GM12865 (cell line): ENCODE measurements around the gene PNPLA1.

Source experiments
- DNase-seq: peaks from one replicate; pipeline ENCODE4 v3.0.0; 2010; ENCODE audit warnings: low read depth
- H3K4me3 ChIP-seq: 2 replicates; pipeline ENCODE4 v1.5.1; 2011; ENCODE audit warnings: mild to moderate bottlenecking, low read depth, low read length, control low read depth
- CTCF ChIP-seq: IDR thresholded peaks from 2 replicates; pipeline ENCODE4 v1.5.1; 2011; ENCODE audit warnings: low read length, control low read depth, low read depth, inconsistent platforms; ENCODE audit not compliant: insufficient read depth; ENCODE audit errors: missing control alignments

PNPLA1 gene

DNA sequence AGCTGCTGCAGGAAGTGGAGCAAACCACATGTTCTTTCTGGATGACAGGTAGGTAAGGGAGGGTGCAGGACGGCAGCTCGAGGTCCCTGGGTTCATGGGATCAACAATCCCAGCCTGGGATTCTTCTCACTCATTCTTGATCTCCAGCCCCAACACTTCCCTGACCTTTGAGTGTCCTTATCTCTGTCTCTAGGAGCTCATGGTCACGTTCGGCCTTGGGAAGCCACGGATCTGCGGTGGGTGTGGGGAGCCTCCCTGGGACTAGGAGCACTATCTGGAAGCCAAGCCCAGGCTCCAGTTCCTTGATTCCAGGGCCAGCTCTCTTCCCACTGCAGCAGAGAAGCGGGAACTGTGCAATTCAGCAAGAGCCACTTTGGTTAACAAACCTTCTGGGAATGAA, 39.3 kb downstream of the PNPLA1 start:
- TF ChIP-seq CTCF, result no peak
- no peak overlapping the region for H3K4me3 ChIP-seq
- no peak for DNase-seq

DNA sequence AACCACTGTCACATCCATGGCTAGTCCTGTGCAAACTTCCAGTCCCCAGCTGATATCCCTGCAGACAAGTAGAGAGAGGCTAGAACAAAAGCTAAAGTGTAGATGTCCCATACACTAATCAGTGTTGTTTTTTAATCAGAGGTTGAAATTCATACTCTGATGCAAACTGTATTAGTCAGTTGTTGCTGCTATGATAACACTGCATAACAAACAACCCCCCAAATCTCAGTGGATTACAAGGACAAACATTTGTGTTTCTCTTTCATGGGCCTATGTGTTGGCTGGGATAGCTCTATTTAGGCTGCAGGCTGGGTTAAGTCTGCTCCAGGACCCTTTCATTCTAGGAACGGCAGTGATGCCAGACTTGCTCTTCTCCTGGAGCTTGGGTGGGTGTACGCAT, 40.0 kb downstream of the PNPLA1 start:
- no peak overlapping the region for H3K4me3 ChIP-seq
- no peak for TF ChIP-seq CTCF
- DNase-seq, result no peak

- DNase-seq, result peak; percentile 56
- H3K4me3 ChIP-seq, result no peak overlapping the region
- TF ChIP-seq CTCF, result no peak
These were observed 43.2 kb downstream of the PNPLA1 start for GRCh38 chr6:36312854-36313648.

DNA sequence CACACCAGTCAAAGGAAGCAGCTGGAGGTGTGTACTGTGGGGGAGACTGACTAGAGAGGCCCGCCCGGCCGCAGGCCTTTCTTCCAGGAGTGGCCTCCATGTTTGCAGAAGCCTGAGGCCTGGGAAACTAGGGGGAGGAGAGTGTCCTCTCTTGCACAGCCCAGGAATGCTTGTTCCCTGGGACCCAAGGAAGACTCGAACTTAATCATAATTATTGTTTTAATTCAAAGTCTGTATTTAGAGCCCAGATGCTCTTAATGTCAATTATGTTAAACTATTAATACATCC, 43.7 kb downstream of the PNPLA1 start:
- H3K4me3 ChIP-seq, result no peak overlapping the region
- no peak for DNase-seq
- no peak for TF ChIP-seq CTCF

DNA sequence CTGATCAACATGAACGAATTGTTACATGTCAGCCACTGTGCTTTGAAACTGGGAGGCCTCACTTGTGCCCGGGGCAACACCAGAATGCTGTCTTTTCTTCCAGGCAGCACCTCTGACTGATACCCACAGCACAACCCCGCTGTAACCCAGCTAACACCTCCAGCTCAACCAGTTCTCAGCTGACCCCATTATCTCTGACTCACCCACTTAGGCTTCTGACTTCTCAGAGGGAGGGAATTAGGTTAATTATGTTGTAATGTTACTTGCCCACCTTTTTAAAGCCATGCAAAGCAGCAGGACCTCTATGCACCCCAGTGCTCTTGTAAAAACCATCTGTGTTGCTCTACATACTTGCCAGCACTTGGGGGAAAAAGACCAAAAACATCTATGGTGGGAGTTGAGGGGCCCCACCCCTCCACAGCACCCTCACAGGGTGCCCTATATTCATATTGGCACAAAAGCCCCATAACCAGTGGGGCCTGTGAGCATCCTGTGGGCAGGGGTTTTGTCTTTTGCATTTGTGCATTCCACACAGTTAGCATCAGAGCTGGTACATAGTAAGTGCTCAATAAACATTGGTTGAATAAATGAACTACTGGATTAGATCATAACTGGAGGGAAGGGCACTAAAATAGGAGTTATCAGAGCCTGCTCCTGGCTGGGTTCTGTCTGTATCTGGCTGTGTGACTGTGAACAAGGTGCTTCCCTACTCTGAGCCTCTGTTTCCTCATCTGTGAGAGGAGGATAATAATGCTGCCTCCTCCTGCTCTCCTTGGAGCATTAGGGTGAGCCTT, 44.6 kb downstream of the PNPLA1 start:
- TF ChIP-seq CTCF, result no peak
- no peak for DNase-seq

DNA sequence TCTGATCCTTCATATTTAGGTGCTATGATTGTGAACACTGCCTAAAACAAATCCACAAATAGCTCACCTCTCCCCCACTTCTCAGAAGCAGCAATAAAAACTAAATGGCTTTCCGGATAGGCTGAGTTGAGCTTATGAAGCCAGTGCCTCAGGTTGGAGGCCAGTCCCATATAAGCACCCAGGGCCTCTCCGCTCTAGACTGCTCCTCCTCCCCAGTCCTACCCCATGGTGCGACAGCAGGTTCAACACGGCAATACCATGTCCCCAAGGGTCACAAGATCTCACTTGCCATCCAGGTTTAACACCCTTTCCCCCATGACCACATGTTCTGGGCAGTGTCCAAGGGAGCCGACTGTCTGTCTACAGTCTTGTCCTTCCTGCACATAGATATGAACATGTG, 46.1 kb downstream of the PNPLA1 start:
- H3K4me3 ChIP-seq, result no peak overlapping the region
- DNase-seq, result no peak
- no peak for TF ChIP-seq CTCF

More for the DNA sequence above, 44.6 kb downstream of the PNPLA1 start:
- no peak overlapping the region for H3K4me3 ChIP-seq
